ENCODE measurements around the gene TANC1.
"Not testable (repeated sequence)": the region's sequence is repeated elsewhere in the genome, so short reads cannot be mapped to it uniquely, and the experiment has no call there.

TANC1 gene

DNA sequence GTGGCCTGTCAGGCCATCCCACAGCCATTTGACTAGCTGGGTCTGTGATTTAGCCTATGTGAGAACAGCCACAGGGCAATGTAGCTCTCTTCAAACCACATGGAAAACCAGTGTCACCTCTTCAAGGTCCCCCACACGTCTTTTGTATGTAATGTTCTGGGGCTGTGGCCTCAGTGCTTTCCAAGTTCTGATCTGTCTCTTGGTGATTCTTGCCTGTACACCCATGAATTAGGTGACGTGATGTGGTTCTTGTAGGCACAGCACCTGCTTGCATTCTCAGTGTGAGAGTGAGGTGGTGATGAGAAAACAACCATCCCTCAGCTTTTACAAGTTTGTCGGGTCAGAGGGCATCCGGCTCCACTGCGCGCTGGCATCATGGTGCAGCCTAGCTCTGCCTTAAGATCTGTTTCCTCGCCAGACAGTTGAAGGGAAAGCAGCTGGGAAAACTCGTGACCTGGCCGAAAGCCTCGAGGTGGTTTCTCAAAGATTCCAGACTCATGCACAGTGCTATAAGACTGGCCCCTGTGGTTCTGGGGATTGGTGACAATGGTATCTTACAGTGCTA is 125.8 kb downstream of the TANC1 start:
- no peak for DNase-seq

DNA sequence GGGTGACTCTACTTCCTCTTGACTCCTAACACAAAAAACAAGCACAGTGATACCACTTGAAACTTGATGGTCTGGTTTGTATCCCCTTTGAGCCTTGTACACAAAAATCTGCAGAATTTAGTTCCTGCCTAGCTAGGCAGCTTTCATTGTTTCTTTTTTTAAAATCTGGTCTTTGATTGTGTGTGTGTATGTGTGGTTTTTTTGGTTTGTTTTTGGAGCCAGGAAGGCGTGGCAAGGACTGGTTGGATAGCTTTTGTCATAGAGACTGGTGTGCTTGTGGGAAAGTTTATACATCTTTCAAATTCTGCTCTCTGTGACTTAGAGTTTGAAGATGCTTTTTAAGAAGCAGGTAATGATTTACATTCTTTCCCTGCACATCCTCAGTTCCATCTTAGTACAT is 127.4 kb downstream of the TANC1 start:
- DNase-seq, result no peak

DNA sequence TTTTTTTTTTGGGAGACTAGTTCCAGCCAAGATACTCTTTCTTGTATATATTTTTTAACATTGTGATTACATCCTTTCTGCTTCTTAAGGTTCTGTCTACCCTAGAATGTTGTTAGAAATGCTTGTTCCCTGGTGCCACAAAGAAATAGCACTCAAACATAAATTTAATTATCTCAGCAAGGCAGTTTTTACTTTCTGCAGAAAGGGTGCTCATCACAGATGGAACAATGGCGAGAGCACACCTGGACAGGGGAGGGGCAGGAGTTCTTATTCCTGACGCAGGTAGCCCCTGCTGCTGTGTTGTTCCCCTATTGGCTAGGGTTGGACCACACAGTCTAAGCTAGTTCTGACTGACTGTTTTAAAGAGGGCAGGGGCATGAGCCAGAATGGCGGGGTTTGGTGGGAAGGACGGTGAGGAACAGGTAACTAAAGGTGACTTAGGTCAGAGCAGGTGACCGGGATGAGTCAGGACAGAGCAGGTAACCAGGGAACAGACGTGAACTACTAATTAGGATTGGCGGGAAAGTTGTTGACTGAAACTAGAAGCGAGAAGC is 127.9 kb downstream of the TANC1 start:
- not testable (repeated sequence) for DNase-seq

DNA sequence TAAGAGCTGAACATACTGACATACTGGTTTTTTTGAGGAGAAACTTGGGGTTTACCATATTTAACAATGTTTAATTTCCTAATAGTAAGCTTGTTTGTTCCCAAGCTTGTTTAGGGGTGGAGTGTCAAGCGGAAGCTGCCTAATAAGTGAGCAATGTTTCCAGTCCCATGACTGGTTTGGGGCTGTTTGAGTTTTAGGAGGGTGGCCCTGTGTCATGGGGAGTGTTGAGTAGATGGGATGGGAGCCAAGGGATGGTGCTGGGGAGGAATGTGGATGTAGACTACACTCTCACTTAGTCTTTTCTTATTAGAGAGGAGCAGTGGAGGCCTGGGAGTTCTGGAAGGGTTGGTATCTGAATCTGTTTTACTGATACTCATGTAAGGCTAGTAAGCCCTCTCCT is 128.5 kb downstream of the TANC1 start:
- DNase-seq, result no peak

DNA sequence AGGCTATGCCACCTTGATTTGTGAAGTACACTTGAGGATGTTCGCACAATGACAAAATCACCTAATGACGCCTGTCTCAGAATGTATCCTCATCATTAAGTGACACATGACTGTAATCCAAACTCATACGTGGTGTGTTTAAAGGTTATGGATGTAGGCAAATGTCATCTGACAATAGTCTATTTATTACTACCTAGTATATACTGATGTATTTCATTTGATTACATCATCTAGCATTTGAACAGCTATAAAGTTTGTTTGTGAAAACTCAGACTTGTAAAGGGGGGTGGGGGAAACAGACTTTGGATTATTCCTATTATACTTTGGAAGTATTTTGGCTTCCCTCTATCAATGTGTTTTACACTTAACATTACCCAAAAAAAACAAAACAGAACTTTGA is 129.9 kb downstream of the TANC1 start:
- no peak for DNase-seq

DNA sequence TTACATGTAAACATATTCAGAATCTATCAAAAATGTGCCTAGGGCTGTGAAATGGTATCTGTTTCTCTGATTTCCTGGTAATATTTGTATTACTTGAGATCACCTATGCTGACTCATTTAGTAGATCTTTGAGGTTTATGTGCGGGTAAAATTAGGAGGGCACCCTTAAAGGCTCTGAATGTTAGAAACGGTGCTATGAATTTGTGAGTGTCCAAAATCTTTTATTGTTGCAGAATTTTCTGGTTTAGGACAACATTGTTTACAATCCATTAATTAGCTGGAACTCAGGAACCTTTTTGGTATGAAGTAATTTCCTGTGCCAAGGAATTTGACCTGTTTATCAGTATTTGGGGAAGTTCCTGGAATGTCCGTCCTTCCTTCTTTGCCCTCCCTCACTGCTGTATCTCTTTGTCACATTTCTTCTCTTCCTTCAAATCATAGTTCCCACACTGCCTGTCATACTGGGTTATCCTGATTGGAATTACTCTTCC is 130.5 kb downstream of the TANC1 start:
- DNase-seq, result no peak

DNA sequence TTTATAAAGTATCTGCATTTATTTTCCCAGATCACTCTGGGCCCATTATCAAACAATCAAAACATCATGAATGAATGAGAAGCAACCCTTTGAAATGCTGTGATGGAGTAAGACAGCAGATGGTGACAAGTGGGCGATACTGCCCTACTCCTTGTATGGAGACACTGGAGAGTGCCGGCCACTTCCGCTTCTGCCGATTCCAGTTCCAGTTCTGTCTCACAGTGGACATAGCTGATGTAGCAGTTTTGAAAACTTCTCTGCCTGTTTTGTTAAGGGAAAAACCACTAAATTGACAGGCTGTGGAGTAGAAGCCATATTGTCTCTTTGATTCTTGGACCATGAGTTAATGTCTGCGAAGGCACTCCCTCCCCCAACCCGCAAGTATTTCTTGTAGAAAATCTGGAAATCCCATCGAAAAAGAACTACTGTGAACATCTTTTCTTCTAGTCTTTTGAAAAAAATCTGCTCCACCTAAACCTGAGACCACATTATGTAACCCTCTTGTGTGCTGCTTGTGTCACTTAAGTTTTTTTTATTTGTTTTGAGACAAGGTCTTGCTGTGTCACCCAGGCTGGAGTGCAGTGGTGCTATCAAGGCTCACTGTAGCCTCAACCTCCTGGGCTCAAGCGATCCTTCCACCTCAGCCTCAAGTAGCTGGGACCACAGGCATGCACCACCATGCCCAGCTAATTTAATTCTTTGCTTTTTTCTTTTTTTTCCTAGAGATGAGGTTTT is 133.5 kb downstream of the TANC1 start:
- DNase-seq, result no peak

DNA sequence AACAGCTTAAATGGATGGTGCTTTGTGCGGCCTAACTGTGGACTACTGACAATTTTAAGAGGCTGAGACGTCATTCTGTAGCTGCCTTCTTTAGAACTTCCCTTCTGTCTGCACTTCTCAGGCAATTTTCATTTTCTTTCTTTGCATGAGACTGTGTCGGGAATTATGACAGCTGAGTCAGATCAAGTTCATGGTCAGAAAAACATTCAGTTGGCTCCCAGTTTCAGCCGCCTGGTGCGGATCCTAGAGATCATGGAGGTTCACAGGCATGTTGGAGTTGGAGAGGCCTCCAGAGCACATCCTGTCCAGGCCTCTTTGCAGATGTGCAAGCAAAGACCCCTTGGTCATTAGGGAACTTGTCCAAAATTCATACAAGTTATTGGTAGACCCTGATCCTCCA is 135.0 kb downstream of the TANC1 start:
- DNase-seq, result no peak

DNA sequence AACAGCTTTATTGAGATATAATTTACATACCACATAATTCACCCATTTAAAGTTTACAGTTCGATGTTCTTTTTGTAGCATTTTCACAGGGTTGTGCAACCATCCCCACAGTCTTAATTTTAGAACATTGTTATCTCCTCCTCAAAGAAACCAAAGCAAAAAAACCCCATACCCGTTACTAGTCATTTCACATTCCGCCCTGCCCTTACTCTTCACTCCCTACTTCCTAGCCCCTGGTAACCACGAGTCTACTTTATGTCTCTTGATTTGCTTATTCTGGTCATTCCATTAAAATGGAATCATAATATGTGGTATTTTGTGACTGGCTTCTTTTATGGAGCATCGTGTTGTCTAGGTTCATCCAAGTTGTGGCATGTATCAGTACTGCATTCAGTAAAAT is 137.7 kb downstream of the TANC1 start:
- no peak for DNase-seq

DNA sequence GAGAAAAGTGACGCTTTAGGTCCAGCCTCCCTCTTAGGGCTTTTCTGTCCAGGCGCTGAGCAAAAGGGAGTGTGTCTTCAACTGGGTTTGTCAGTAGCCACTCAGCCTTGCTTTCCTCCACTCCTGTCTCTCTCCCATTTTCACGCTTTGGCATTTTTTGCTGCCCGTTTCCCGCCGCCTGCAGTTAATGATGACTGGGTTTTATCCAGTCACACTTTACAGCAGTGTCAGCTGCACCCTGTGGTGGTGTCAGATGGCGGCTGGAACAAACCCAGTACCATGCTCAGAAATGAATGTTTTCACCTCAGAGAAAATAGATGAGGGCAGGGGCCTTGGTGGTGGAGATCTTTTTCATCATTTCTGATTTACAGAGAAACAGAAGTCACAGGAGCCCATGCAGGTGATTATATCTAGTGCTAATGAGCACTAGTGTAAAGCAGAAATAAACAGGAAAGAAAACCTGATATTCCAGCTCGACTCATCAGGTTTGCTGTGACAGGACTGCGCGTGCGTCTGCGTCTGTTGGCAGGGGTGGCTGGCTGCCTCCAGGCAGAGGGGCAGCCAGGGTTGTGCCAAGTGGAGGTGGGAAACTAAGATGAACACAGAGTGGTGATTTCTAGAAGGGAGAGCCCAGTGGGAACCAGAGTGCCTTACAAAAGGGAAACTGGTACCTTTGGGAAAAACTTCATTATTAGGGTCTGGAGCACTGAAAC is 139.9 kb downstream of the TANC1 start:
- no peak for DNase-seq

DNA sequence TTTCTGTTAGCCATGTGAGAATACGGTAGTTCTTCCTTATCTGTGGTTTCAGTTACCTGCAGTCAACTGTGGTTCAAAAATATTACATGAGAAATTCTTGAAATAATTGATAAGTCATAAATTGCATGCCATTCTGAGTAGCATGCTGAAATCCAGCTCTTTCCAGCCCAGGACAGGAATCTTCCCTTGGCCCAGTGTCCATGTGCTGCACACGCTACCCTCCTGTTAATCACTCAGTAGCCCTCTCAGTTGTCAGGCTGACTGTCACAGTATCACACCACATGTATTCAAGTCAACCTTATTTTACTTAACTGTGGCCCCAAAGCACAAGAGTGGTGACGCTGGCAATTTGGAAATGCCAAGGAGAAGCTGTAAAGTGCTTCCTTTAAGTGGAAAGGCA is 141.1 kb downstream of the TANC1 start:
- no peak for DNase-seq

DNA sequence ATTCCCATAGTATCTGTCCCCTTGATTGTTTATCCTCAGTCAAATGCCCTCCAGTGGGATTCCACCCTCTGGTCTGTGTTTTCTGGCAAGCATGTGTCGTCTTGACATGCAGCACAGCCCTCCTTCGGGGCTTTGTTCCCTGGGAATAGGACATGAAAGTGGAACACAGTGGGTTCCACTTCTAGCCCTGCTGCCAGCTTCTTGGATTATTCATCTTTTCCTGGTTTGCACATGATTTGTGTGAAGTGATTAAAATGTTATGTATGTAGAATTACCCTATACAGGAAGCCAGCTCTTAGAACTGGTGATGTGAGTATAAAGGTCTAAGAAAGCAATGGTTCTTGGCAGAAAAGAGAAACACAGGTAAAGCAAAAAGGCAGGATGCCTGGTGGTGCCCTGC is 142.3 kb downstream of the TANC1 start:
- DNase-seq, result no peak

DNA sequence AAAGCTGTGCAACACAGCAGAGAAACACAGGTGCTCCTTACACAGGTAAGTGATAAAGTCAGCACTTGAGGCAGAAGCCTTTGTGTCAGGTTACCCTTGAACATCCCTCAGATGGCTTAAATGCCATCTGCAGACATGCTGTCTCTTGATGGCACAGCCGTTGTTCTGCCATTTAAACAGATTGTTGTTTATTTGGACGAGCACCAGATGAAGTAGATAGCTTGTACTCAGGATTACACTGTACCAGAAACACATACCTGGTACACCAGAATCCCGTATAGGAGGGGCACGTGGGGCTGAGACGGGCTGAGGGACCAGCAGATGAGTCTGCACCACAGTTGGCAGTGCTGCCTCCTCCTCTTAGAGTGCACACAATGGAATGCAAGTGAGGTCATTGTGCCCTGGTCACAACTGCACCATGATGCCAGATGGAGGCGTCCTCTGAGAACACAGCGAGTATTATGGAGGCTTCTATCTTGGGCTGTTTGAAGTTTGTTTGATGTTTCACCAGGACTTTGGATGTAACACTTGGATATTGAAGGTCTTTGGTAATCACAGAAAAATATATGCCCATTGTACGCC is 143.0 kb downstream of the TANC1 start:
- no peak for DNase-seq

DNA sequence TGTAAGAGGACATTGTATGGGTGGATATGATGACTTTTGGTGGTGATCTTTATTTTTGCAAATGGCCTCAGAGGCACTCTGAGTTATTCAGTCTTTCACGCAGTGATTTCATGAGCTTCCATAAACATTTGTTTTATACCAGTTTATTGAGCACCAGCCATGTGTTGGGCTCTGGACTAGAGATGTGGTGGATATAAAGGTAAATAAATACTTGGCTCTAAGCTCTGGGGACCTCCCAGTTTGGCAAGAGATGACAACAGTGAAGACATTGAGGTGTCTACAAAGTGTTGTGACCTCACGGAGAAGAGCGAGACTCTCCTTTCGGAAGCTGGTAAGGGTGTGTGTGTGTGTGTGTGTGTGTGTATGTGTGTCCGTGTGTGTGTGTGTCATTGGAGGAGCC is 146.4 kb downstream of the TANC1 start:
- no peak for DNase-seq

DNA sequence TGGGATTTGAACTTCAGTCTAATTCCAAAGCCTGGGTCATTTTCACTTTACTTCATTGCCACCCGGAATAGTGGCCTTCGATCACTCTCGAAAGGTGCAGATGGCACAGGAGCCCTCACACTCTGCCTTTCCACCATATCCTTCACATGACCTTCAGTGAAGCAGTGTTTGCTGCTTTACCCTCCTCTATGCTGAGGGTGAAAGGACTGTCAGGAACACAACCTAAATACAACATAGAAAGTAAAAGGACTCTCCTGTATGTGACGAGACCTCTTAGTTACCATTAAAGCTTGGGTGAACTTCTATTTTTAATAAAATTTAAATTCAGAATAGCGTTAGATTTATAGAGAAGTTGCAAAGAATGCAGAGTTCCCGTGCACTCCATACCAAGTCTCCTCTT is 148.5 kb downstream of the TANC1 start:
- no peak for DNase-seq

DNA sequence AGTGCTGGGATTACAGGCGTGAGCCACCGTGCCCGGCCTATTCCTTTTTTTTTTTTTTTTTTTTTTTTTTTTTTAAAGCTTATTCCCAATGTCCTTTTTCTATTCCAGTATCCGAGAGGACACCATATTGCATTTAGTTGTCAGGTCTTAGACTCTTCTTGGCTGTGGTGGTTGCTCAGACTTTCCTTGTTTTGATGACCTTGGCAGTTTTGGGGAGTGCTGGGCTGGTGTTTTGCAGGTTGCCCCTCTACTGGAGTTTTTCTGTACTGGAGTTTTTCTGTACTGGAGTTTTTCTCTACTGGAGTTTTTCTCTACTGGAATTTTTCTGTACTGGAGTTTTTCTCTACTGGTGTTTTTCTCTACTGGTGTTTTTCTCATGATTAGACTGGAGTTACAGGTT is 149.2 kb downstream of the TANC1 start:
- no peak for DNase-seq

DNA sequence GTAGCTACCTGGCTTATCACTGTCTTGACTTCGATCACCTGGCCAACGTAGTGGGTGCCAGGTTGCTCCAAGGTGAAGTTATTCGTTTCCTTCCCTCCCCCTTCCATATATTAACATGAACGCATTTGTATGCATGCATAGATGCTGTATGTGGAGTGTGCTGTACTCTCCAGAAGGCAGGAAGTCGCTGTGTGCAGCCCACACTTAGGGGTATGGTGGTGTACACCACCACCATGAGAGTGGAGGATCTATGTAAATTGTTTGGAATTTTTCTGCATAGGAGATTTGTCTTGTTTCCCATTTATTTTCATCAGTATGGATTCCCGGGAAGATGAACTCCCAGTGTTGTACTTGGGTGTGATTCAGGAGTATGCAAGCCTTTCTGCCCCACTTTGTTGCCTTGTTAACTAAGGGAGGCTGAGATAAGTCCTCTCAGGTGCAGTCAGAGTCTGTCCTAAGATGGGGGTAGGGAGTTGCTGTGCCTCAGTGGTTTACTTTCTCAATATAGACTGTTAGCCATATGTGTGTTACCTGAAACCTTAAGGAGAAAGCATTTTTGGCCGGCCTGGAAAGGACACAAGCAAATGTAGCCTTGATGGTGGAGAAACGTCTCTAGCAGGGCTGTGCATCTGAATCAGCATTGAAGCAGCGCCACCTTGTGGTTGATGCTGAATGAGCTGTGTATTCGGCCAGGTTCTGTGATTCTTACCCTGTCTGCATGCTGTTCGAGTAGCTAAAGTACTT is 149.8 kb downstream of the TANC1 start:
- peak; percentile 9 for DNase-seq

DNA sequence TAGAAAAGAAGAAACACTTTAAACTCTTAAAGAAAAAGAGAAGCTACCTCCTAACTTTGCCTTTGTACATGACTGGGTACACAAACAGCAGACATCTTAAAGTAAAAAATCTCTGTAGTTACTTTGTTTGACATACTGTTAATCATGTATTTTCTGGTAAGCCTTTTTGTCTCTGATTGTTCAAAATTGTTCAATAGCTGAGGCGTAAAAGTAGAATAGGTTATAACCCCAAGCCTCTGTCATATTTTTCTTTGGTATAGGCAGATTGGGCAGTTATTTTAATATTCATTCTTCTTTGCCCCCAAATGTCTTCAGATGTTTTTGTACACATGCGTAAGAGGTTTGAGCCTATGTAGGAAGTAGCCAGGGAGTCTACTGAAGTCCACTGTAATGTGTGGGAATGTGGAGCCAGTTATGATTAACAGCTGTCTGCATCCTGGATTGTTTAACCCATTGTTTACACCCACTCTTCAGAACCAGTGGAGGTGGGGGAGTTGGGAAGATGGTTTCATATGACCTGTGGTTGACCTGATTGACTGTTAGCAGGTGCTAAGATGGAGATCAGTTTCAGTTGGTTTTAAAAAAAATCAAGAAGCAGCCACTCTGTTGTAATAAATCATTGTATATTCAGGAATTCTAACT is 150.5 kb downstream of the TANC1 start:
- DNase-seq, result no peak

DNA sequence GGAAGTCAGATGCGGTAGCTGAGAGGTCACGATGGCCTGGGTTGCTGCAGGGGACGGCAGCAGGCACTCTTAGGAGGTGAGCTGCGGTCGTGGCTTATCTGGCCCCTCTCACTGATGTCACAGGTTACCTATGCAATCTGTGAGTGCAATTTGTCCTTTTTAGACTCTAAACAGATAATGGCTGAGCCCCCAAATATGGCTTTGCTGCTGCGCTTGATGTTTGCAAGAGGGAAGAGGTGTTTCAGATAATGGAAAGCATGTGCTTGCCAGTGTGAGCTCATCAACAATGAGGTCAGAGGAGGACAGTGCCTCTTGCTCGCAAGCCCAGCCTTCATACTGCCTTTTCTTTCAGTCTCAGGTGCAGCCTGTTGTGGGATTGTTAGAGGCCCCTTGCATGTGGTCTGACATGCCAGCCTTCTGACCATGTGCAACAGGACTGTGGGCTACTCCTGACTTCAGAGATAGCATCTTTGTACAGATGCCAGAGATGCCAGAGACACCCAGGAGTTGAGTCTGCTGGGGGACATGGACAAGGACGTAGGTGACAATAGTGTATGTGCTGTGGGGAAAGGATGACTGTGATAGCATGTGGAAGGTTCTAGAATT is 151.3 kb downstream of the TANC1 start:
- DNase-seq, result no peak

DNA sequence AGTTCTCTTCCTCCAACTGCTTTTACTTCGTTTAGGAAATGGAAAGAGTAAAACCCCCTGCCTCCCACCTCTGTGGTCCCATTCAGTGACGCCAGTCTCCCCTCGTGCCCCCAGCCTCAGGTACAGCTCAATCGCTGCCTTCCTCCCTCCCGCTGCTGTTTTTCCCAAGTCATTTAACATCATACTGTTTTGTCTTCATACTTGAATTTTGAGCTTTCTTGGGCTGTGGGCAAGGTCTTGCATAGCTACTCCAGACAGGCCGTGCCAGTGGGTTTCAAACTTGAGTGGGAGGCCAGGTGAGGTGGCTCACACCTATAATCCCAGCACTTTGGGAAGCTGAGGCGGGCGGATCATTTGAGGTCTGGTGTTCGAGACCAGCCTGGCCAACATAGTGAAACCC is 155.3 kb downstream of the TANC1 start:
- no peak for DNase-seq

DNA sequence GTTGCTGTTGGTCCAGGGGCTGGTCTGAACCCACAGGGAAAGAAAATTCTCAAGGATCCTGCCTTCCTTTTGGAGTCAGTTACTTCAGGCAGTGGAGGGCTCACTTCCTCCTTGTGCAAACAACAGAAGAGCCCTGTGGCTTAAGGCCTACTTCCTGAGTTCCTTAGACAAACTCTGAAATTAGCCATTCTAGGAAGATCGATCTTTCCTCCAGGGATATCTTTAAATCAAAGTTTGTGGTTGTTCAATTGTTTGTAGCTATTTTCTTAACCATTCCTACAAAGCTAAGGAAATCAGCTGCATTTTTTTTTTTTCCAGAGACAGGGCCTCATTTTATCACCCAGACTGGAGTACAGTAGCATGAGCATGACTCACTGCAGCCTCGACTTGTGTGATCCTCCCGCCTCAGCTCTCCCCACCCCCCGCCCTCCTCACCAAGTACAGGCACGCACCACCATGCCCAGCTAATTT is 156.0 kb downstream of the TANC1 start:
- DNase-seq, result no peak
